ENCODE data around the gene SH3BP2.

The SH3BP2 gene

GRCh38 chr4:2746891-2747695, 45.8 kb upstream of the SH3BP2 start:
- Mint-ChIP-seq H3K36me3 (ENCODE audit: low read depth) (peaks cover 23% of the 10 kb centered on the region), H3K27ac (no peak overlapping the region), H3K4me3 (no peak overlapping the region), H3K27me3 (ENCODE audit: low read depth, poor library complexity) (peaks cover 4% of the 10 kb centered on the region), H3K4me1 (peaks cover 22% of the 10 kb centered on the region), H3K9me3 (no peaks in the 10 kb centered on the region)
- no peak for TF ChIP-seq CTCF (IDR thresholded peaks at IDR 0.05)
- DNase-seq: no peak

- peaks cover 11% of the 10 kb centered on the region for H3K36me3 Mint-ChIP-seq (ENCODE audit: low read depth)
- no peak overlapping the region for H3K27ac Mint-ChIP-seq
- DNase-seq: no peak
- TF ChIP-seq CTCF (IDR thresholded peaks at IDR 0.05): no peak
- peaks cover 37% of the 10 kb centered on the region for H3K4me1 Mint-ChIP-seq
- no peaks in the 10 kb centered on the region for H3K9me3 Mint-ChIP-seq
- H3K4me3 Mint-ChIP-seq: no peak overlapping the region
- peaks cover 4% of the 10 kb centered on the region for H3K27me3 Mint-ChIP-seq (ENCODE audit: low read depth, poor library complexity)
Observed at GRCh38 chr4:2750719-2751605, 41.9 kb upstream of the SH3BP2 start.

- peaks cover 12% of the 10 kb centered on the region for H3K27me3 Mint-ChIP-seq (ENCODE audit: low read depth, poor library complexity)
- no peaks in the 10 kb centered on the region for H3K9me3 Mint-ChIP-seq
- no peak for TF ChIP-seq CTCF (IDR thresholded peaks at IDR 0.05)
- H3K36me3 Mint-ChIP-seq (ENCODE audit: low read depth): no peaks in the 10 kb centered on the region
- no peak for DNase-seq
- H3K4me1 Mint-ChIP-seq: peaks cover 23% of the 10 kb centered on the region
- H3K27ac Mint-ChIP-seq: no peak overlapping the region
- no peak overlapping the region for H3K4me3 Mint-ChIP-seq
Observed at GRCh38 chr4:2753436-2753835, 39.4 kb upstream of the SH3BP2 start.

GRCh38 chr4:2754848-2755819, 37.8 kb upstream of the SH3BP2 start:
- Mint-ChIP-seq H3K4me3 (peak overlapping the region; percentile 84), H3K9me3 (no peaks in the 10 kb centered on the region), H3K36me3 (ENCODE audit: low read depth) (no peaks in the 10 kb centered on the region), H3K27ac (no peak overlapping the region), H3K4me1 (peaks cover 23% of the 10 kb centered on the region), H3K27me3 (ENCODE audit: low read depth, poor library complexity) (peaks cover 14% of the 10 kb centered on the region)
- DNase-seq: no peak
- no peak for TF ChIP-seq CTCF (IDR thresholded peaks at IDR 0.05)

- H3K36me3 Mint-ChIP-seq (ENCODE audit: low read depth): no peaks in the 10 kb centered on the region
Observed at GRCh38 chr4:2755821-2756690, 36.8 kb upstream of the SH3BP2 start, which contains the start of gene TNIP2. TSS of gene TNIP2 (minus strand) at chr4:2756336. CDS start at chr4:2756289, 47 bp downstream.

More at GRCh38 chr4:2755821-2756690, 36.8 kb upstream of the SH3BP2 start, which contains the start of gene TNIP2:
- no peak for TF ChIP-seq CTCF (IDR thresholded peaks at IDR 0.05)
- Mint-ChIP-seq H3K4me1 (peaks cover 23% of the 10 kb centered on the region), H3K9me3 (no peaks in the 10 kb centered on the region), H3K27ac (no peak within 1 kb of the TSS), H3K27me3 (ENCODE audit: low read depth, poor library complexity) (peaks cover 17% of the 10 kb centered on the region), H3K4me3 (peak within 1 kb of the TSS; percentile 84)
- DNase-seq: peak; percentile 84
